GM12878 (cell line): ENCODE data around the gene ALDH3B2. TPM values are rescaled to one million over a fixed set of nuclear protein-coding genes. Genes with fewer than 3 reads are reported as not detected.

Experiments used
- ASH2L ChIP-seq: fragments of 300-600, 200-600 bp; sonication (generic); IDR thresholded peaks from 2 replicates; pipeline ENCODE4 v1.6.1; 2017; ENCODE audit warnings: low read depth, mild to moderate bottlenecking, borderline replicate concordance
- BHLHE40 ChIP-seq, 2 experiments: fragments of 450-650 bp in 1 of 2; IDR thresholded peaks; 2 replicates each; pipeline ENCODE4 v1.6.1; 2011 to 2017; ENCODE audit warnings: low read depth in 2 of 2, borderline replicate concordance in 1 of 2, improper control_type of control experiment in 1 of 2, low read length in 1 of 2, mild to moderate bottlenecking in 1 of 2
- DPF2 ChIP-seq: fragments of 450-650 bp; IDR thresholded peaks from 2 replicates; pipeline ENCODE4 v1.6.1; 2017; ENCODE audit warnings: mild to moderate bottlenecking
- IKZF2 ChIP-seq, 2 experiments: fragments of 450-650 bp; IDR thresholded peaks; 2 replicates each; pipeline ENCODE4 v1.6.1; 2017; ENCODE audit warnings: mild to moderate bottlenecking in 2 of 2, moderate library complexity in 2 of 2
- IRF4 ChIP-seq: IDR thresholded peaks from 2 replicates; pipeline ENCODE4 v1.6.1; 2011; ENCODE audit warnings: low read depth, low read length
- JUND ChIP-seq: IDR thresholded peaks from 2 replicates; pipeline ENCODE4 v1.6.1; 2012; ENCODE audit warnings: low read depth, mild to moderate bottlenecking, low read length, improper control_type of control experiment, moderate library complexity
- MXI1 ChIP-seq: fragments of 150-350 bp; IDR thresholded peaks from 2 replicates; pipeline ENCODE4 v1.6.1; 2011; ENCODE audit warnings: low read depth, mild to moderate bottlenecking, inconsistent platforms, low read length, improper control_type of control experiment
- RAD51 ChIP-seq: fragments of 450-650 bp; IDR thresholded peaks from 2 replicates; pipeline ENCODE4 v1.6.1; 2016; ENCODE audit warnings: moderate library complexity, mild to moderate bottlenecking, inconsistent platforms
- SMAD1 ChIP-seq: fragments of 450-650 bp; IDR thresholded peaks from 2 replicates; pipeline ENCODE4 v1.6.1; 2018; ENCODE audit warnings: mild to moderate bottlenecking, low read depth; ENCODE audit not compliant: partially characterized antibody
- STAT3 ChIP-seq: IDR thresholded peaks from 2 replicates; pipeline ENCODE4 v1.6.1; 2011; ENCODE audit warnings: low read depth, low read length, improper control_type of control experiment
- YBX1 ChIP-seq: fragments of 450-650 bp; IDR thresholded peaks from 2 replicates; pipeline ENCODE4 v1.6.1; 2016; ENCODE audit warnings: antibody characterized with exemption
- ZNF207 ChIP-seq: fragments of 450-650 bp; IDR thresholded peaks from 2 replicates; pipeline ENCODE4 v1.6.1; 2014; ENCODE audit warnings: antibody characterized with exemption, mild to moderate bottlenecking, borderline replicate concordance
- polyA plus RNA-seq, 11 experiments: library from polyadenylated mRNA; depleted of rRNA in 4 of 11; unstranded in 6 of 11; stranded (reverse) in 5 of 11; fragments of >200 nt; fragmentation: Nextera tagmentation in 4 of 11; fragmentation: Illumina TruSeq in 1 of 11; extraction: Ambion mirVana in 4 of 11; extraction: Trizol in 1 of 11; gene quantifications; 1 replicate in 1 of 11; 2 replicates in 10 of 11; pipeline versions ENCODE4 v1.2.1 to v1.2.3, GENCODE V29; 2011 to 2016; ENCODE audit warnings: inconsistent platforms in 2 of 11, missing spikeins in 2 of 11, low read depth in 1 of 11
- total RNA-seq, 4 experiments: library from RNA; depleted of rRNA in 3 of 4; stranded (reverse); fragments of >200 nt in 3 of 4; fragmentation: Illumina TruSeq in 1 of 4; extraction: Trizol in 1 of 4; gene quantifications; 2 replicates each; pipeline versions ENCODE4 v1.2.1 to v1.2.3, GENCODE V29; 2013 to 2021
- TF ChIP-seq, protein P1 (sequence below): fragments of 450-650 bp; IDR thresholded peaks from 2 replicates; pipeline ENCODE4 v1.6.1; 2017; ENCODE audit warnings: mild to moderate bottlenecking, moderate library complexity
- TF ChIP-seq, protein P2 (sequence below): fragments of 450-650 bp; IDR thresholded peaks from 2 replicates; pipeline ENCODE4 v1.6.1; 2018; ENCODE audit warnings: mild to moderate bottlenecking, low read depth, moderate library complexity; ENCODE audit not compliant: partially characterized antibody
- TF ChIP-seq, protein P3 (sequence below): fragments of 150-350 bp; IDR thresholded peaks from 2 replicates; pipeline ENCODE4 v1.6.1; 2014; ENCODE audit warnings: mild to moderate bottlenecking, low read depth, low read length

Gene ALDH3B2
- total and polyA plus RNA-seq, 10 of the 15 experiments (the other 5 are each of a cell fraction or from before 2014, with no cell fraction given) = 0.09 to 0.17 TPM; not detected in 8

DNA sequence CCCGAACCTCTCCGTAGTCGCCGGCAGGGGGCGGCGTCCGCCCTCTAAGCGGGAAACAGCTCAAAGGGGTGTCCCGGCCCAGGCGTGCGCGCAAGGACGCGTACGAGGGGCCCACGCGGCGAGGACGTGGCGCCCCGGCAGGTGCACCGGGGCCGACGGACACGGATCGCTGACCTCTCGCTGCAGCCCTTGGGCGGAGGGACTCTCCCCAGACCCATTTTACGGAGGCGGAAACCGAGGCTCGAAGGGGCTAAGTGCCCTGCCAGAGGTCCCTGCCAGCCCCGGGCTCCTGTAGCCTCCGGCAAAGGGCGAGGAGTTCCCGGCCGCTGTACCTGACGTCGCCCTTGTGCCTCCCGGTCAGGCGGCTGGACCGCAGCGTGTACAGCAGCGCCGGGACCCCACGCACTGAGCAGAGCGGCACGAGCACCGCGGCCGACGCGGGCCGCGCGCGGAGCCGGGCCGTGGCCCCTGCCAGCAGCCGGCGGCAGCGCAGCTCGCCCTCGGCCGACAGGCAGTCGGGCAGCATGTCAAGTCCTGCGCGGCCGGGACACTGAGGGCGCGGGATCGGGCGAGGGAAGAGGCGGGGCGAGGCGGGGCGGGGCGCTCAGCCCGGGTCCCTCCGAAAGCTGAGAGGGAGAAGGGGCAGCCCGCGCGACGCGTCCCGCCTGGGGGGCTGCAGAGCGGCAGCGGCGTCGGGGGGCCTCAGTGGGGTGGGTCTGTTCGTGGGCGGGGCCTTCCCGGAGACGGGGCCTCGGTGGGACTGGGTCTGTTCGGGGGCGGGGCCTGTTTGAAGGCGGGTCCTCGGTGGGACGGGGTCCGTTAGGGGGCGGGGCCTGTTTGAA is 44.8 kb downstream of the ALDH3B2 start, which contains the start of gene NUDT8 (continued):
- TF ChIP-seq, protein P1, sequence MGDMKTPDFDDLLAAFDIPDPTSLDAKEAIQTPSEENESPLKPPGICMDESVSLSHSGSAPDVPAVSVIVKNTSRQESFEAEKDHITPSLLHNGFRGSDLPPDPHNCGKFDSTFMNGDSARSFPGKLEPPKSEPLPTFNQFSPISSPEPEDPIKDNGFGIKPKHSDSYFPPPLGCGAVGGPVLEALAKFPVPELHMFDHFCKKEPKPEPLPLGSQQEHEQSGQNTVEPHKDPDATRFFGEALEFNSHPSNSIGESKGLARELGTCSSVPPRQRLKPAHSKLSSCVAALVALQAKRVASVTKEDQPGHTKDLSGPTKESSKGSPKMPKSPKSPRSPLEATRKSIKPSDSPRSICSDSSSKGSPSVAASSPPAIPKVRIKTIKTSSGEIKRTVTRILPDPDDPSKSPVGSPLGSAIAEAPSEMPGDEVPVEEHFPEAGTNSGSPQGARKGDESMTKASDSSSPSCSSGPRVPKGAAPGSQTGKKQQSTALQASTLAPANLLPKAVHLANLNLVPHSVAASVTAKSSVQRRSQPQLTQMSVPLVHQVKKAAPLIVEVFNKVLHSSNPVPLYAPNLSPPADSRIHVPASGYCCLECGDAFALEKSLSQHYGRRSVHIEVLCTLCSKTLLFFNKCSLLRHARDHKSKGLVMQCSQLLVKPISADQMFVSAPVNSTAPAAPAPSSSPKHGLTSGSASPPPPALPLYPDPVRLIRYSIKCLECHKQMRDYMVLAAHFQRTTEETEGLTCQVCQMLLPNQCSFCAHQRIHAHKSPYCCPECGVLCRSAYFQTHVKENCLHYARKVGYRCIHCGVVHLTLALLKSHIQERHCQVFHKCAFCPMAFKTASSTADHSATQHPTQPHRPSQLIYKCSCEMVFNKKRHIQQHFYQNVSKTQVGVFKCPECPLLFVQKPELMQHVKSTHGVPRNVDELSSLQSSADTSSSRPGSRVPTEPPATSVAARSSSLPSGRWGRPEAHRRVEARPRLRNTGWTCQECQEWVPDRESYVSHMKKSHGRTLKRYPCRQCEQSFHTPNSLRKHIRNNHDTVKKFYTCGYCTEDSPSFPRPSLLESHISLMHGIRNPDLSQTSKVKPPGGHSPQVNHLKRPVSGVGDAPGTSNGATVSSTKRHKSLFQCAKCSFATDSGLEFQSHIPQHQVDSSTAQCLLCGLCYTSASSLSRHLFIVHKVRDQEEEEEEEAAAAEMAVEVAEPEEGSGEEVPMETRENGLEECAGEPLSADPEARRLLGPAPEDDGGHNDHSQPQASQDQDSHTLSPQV = peak; percentile 67; the same call in 1 of the 2 replicates
- TF ChIP-seq ZNF207 (peak; percentile 94), MXI1 (peak; percentile 90), SMAD1 (no peak), IRF4 (no peak), JUND (peak; percentile 16; the same call in 1 of the 2 replicates), STAT3 (no peak), ASH2L (no peak), YBX1 (no peak), BHLHE40 (IDR thresholded peaks at IDR 0.05; ENCODE audit: borderline replicate concordance in 1 of 2, low read depth in 2 of 2, low read length in 1 of 2) (peak; percentile 77 to 94; a peak in 3 of 4 replicates), IKZF2 (IDR thresholded peaks at IDR 0.05) (peak; percentile 28 to 37; a peak in 2 of 4 replicates), DPF2 (peak; percentile 97), RAD51 (no peak)
- TF ChIP-seq, protein P2, sequence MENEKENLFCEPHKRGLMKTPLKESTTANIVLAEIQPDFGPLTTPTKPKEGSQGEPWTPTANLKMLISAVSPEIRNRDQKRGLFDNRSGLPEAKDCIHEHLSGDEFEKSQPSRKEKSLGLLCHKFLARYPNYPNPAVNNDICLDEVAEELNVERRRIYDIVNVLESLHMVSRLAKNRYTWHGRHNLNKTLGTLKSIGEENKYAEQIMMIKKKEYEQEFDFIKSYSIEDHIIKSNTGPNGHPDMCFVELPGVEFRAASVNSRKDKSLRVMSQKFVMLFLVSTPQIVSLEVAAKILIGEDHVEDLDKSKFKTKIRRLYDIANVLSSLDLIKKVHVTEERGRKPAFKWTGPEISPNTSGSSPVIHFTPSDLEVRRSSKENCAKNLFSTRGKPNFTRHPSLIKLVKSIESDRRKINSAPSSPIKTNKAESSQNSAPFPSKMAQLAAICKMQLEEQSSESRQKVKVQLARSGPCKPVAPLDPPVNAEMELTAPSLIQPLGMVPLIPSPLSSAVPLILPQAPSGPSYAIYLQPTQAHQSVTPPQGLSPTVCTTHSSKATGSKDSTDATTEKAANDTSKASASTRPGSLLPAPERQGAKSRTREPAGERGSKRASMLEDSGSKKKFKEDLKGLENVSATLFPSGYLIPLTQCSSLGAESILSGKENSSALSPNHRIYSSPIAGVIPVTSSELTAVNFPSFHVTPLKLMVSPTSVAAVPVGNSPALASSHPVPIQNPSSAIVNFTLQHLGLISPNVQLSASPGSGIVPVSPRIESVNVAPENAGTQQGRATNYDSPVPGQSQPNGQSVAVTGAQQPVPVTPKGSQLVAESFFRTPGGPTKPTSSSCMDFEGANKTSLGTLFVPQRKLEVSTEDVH = no peak
- TF ChIP-seq, protein P3, sequence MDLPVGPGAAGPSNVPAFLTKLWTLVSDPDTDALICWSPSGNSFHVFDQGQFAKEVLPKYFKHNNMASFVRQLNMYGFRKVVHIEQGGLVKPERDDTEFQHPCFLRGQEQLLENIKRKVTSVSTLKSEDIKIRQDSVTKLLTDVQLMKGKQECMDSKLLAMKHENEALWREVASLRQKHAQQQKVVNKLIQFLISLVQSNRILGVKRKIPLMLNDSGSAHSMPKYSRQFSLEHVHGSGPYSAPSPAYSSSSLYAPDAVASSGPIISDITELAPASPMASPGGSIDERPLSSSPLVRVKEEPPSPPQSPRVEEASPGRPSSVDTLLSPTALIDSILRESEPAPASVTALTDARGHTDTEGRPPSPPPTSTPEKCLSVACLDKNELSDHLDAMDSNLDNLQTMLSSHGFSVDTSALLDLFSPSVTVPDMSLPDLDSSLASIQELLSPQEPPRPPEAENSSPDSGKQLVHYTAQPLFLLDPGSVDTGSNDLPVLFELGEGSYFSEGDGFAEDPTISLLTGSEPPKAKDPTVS = no peak
